ENCODE results near the gene SLC30A9. TPM values are rescaled to one million over a fixed set of nuclear protein-coding genes. Genes with fewer than 3 reads are reported as not detected.

Gene SLC30A9
- total RNA-seq, 1 experiment from 2014 or later, result 66.9 TPM

- DNase-seq (ENCODE audit: low read depth), result no peak
Measured at GRCh38 chr4:41999321-41999720, 9.0 kb downstream of the SLC30A9 start.

DNA sequence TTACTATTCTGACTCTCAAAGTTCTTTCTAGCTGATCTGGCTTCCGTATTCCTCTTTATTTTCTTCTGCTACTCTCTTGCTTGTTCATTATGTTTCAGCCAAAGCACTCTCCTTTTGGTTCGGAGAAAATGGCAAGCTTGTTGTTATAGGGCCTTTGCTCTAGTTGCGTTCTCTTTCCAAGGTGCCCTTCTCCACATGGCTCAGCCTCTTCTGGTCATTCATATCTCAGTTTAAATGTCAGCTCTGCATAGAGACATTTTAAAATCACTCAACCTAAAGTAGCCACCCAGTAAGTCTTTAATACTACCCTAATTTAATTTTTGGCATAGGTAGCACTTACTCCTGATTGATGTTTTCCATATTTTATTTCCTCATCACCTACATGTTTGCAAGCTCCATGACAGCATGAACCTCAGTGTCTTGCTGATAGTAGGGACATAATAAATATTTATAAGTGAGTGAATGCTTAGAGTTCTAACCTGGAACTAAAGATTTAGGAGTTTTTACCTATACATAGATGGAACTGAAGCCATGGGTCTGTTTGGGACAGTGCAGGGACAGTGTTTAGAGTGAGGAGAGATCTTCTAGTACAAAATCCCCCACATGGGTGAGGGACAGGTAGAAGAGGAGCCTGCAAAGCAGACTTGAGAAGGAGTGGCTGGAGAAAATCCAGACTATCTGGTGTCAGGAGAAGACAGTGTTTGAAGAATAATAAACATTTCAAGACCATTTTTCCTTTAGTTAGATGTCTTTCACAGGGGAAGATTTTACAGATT, 17.9 kb downstream of the SLC30A9 start:
- DNase-seq (ENCODE audit: low read depth), result no peak

- no peak for DNase-seq (ENCODE audit: low read depth)
Measured at GRCh38 chr4:42015438-42015837, 25.1 kb downstream of the SLC30A9 start.

GRCh38 chr4:42018451-42018850, 28.1 kb downstream of the SLC30A9 start:
- peak; percentile 16 for DNase-seq (ENCODE audit: low read depth)

DNA sequence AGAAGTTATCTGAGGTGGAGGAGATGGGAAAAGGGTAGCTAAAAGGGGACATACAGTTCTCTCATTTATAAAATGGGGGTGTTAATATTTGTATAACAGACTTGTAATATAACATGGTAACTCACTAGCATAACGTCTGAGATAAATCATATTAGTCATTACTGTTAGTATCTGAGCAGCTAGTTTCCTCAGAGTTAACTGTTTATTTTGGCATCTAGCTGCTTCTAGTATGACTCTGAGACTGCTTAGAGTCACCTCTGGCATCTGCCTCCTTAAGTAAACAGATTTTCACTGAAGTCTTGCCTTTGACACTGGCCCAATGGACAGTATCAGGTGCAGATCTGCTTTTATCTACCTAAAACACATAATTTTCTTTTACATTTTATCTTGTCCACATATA, 58.1 kb downstream of the SLC30A9 start:
- DNase-seq (ENCODE audit: low read depth), result peak; percentile 85

- no peak for DNase-seq (ENCODE audit: low read depth)
Measured at GRCh38 chr4:42050516-42051249, 60.4 kb downstream of the SLC30A9 start.

- no peak for DNase-seq (ENCODE audit: low read depth)
Measured at GRCh38 chr4:42066402-42066801, 76.1 kb downstream of the SLC30A9 start.

- DNase-seq (ENCODE audit: low read depth), result no peak
Measured at GRCh38 chr4:42067264-42067663, 76.9 kb downstream of the SLC30A9 start.

GRCh38 chr4:42070463-42070862, 80.1 kb downstream of the SLC30A9 start:
- no peak for DNase-seq (ENCODE audit: low read depth)

DNA sequence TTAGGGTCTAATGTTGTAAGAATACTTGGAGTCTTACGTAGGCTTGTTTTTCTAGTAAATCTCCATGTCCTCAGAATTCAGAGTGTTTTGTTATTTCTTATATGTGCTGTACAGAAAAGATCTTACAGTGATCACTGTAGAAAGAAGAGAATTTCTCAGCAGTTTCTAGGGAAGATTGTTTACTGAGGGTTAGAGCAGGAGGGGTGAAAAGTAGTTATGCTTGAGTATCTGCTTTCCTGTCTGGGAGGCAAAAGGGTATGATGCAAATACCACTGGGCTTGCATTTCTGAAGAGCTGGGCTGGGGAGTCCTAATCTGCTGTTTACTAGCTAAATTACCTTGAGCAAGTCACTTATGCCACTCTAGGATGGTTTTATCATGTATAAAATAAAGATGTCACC, 84.0 kb downstream of the SLC30A9 start:
- no peak for DNase-seq (ENCODE audit: low read depth)

- DNase-seq (ENCODE audit: low read depth), result no peak
Measured at GRCh38 chr4:42078184-42078801, 88.0 kb downstream of the SLC30A9 start.

- no peak for DNase-seq (ENCODE audit: low read depth)
Measured at GRCh38 chr4:42080306-42080705, 90.0 kb downstream of the SLC30A9 start.

GRCh38 chr4:42083816-42084215, 93.5 kb downstream of the SLC30A9 start:
- DNase-seq (ENCODE audit: low read depth), result peak; percentile 10

DNA sequence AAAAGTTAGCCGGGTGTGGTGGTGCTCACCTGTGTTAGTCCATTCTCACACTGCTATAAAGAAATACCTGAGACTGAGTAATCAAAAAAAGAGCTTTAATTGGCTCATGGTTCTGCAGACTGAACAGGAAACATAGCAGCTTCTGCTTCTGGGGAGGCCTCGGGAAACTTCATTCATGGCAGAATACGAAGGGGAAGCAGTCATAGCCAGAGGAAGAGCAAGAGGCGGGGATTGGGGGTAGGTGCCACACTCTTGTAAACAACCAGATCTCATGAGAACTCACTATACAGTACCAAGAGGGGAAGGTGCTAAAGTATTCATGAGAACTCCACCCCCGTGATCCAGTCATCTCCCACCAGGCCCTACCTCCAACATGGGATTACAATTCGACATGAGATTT, 98.1 kb downstream of the SLC30A9 start:
- DNase-seq (ENCODE audit: low read depth), result no peak

DNA sequence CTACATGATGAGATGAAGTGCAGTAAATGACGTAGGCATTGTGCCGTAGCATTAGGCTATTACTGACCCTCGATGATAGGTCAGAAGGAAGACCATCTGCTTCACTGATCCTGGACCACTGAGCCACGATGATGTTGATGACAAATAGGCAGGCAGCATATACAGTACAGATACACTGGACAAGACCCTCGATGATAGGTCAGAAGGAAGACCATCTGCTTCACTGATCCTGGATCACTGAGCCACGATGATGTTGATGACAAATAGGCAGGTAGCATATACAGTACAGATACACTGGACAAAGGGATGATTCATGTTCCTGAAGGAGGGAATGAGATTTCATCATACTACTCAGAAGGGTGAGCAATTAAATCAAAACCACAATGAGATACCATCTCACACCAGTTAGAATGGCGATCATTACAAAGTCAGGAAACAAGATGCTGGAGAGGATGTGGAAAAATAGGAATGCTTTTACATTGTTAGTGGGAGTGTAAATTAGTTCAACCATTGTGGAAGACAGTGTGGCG, 111.2 kb downstream of the SLC30A9 start:
- peak; percentile 89 for DNase-seq (ENCODE audit: low read depth)

- DNase-seq (ENCODE audit: low read depth), result peak; percentile 25
Measured at GRCh38 chr4:42104521-42104920, 114.2 kb downstream of the SLC30A9 start.

DNA sequence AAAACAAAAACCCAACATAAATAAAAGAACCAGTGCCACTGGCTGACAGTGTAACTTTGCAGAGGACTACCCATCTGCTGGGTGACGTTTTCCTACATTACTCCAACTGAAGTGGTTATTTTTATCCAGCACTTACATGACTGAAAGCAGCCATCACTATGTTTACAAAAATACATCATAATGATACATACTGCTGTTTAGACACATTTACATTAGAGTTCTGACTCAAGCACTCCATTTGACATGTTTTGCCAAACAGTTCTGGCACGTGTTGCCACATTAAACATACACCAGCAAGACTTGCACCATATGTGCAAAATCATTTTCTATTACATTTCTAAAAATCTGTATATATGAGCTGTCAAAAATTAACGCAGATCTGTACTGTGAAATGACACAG, 122.5 kb downstream of the SLC30A9 start:
- DNase-seq (ENCODE audit: low read depth), result no peak

DNA sequence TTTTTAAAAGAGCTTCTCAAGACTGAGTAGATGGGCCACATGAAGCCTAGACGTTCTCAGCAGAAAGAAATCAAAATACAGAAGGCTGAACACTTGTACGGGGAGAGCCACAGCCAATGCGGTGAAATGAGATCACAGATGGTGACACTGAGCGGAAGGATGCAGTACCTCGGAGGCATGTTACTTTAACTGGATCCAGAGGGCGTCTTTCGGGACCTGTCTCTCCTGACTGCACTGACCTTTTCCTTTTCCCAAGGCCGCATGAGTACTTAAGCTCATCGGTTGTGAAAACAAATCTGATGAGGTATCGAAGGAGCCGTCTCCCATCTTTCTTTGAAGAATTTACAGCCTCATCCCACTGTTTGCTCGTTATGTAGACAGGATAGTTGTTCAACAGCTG, 129.6 kb downstream of the SLC30A9 start:
- DNase-seq (ENCODE audit: low read depth), result no peak

GRCh38 chr4:42122237-42122636, 131.9 kb downstream of the SLC30A9 start:
- no peak for DNase-seq (ENCODE audit: low read depth)

DNA sequence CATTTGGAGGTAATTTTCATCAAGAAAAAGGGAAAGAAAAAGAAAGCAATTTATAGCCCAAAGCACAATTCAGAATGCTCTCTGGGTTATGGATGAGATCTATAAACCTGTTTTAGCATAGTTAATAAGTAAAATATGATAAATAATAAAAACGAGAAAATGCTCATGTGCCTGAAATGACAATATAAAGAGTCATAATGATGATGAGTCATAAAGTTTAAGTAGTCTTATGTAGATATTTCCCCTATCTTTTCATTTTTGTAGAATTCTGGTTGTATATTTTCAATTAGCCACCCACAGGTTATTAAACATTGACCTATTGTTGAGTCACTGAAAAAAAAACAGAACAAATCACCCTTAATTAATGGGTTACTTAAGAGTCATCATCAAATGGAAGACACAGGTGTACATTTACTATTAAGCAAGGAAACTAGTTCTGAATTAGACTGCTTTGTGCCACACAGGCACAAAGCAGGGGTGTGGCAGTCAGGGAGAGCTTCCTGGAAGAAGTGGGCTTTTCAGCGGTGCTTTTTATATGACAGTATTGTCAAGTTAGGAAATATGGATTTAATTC, 132.8 kb downstream of the SLC30A9 start:
- no peak for DNase-seq (ENCODE audit: low read depth)

- no peak for DNase-seq (ENCODE audit: low read depth)
Measured at GRCh38 chr4:42132099-42132498, 141.8 kb downstream of the SLC30A9 start.

- no peak for DNase-seq (ENCODE audit: low read depth)
Measured at GRCh38 chr4:42133006-42133405, 142.7 kb downstream of the SLC30A9 start.
